Measurements from ENCODE around the gene ECPAS.
"Not testable (repeated sequence)": the region's sequence is repeated elsewhere in the genome, so short reads cannot be mapped to it uniquely, and the experiment has no call there.

ECPAS gene

GRCh38 chr9:111501648-111502047, 17.5 kb upstream of the ECPAS start:
- Histone ChIP-seq H3K4me1 (ENCODE audit: insufficient read depth, low read length) (no peaks in the 10 kb centered on the region), H3K27me3 (ENCODE audit: insufficient read depth, low read length) (no peaks in the 10 kb centered on the region), H3K9me3 (ENCODE audit: insufficient read depth, low read depth, low read length) (no peaks in the 10 kb centered on the region), H3K36me3 (ENCODE audit: insufficient read depth, low read depth, low read length) (no peaks in the 10 kb centered on the region), H3K9ac (ENCODE audit: low read depth, low read length) (no peak overlapping the region), H3K4me3 (ENCODE audit: low read length) (no peak overlapping the region), H3K27ac (ENCODE audit: low read length) (no peak overlapping the region)

GRCh38 chr9:111501005-111501562, 16.9 kb upstream of the ECPAS start:
- no peak overlapping the region for H3K27ac ChIP-seq (ENCODE audit: low read length)
- H3K27me3 ChIP-seq (ENCODE audit: insufficient read depth, low read length): no peaks in the 10 kb centered on the region
- H3K9me3 ChIP-seq (ENCODE audit: insufficient read depth, low read depth, low read length): no peaks in the 10 kb centered on the region
- H3K4me3 ChIP-seq (ENCODE audit: low read length): no peak overlapping the region
- no peaks in the 10 kb centered on the region for H3K36me3 ChIP-seq (ENCODE audit: insufficient read depth, low read depth, low read length)
- H3K9ac ChIP-seq (ENCODE audit: low read depth, low read length): no peak overlapping the region
- H3K4me1 ChIP-seq (ENCODE audit: insufficient read depth, low read length): no peaks in the 10 kb centered on the region

GRCh38 chr9:111497196-111497595, 13.0 kb upstream of the ECPAS start:
- not testable (repeated sequence) for H3K4me1 ChIP-seq (ENCODE audit: insufficient read depth, low read length); H3K9me3 ChIP-seq (ENCODE audit: insufficient read depth, low read depth, low read length); H3K27ac ChIP-seq (ENCODE audit: low read length); H3K36me3 ChIP-seq (ENCODE audit: insufficient read depth, low read depth, low read length); H3K27me3 ChIP-seq (ENCODE audit: insufficient read depth, low read length); H3K9ac ChIP-seq (ENCODE audit: low read depth, low read length); H3K4me3 ChIP-seq (ENCODE audit: low read length)

- Histone ChIP-seq H3K4me3 (ENCODE audit: low read length) (peak overlapping the region; percentile 75), H3K4me1 (ENCODE audit: insufficient read depth, low read length) (peaks cover 3% of the 10 kb centered on the region; the same call in 1 of the 2 replicates), H3K27ac (ENCODE audit: low read length) (peak overlapping the region; percentile 9), H3K36me3 (ENCODE audit: insufficient read depth, low read depth, low read length) (no peaks in the 10 kb centered on the region), H3K27me3 (ENCODE audit: insufficient read depth, low read length) (no peaks in the 10 kb centered on the region), H3K9ac (ENCODE audit: low read depth, low read length) (peak overlapping the region; percentile 70; the same call in 1 of the 2 replicates), H3K9me3 (ENCODE audit: insufficient read depth, low read depth, low read length) (no peaks in the 10 kb centered on the region)
Observed at GRCh38 chr9:111484572-111484894, 350 bp upstream of the ECPAS start.

GRCh38 chr9:111483439-111483857, 735 bp downstream of the ECPAS start:
- Histone ChIP-seq H3K9me3 (ENCODE audit: insufficient read depth, low read depth, low read length) (no peaks in the 10 kb centered on the region), H3K4me3 (ENCODE audit: low read length) (no peak overlapping the region; the same call in 1 of the 2 replicates), H3K9ac (ENCODE audit: low read depth, low read length) (no peak overlapping the region), H3K4me1 (ENCODE audit: insufficient read depth, low read length) (peaks cover 3% of the 10 kb centered on the region; the same call in 1 of the 2 replicates), H3K27me3 (ENCODE audit: insufficient read depth, low read length) (no peaks in the 10 kb centered on the region), H3K27ac (ENCODE audit: low read length) (no peak overlapping the region), H3K36me3 (ENCODE audit: insufficient read depth, low read depth, low read length) (no peaks in the 10 kb centered on the region)

GRCh38 chr9:111482694-111483438, 1.3 kb downstream of the ECPAS start:
- no peak overlapping the region for H3K27ac ChIP-seq (ENCODE audit: low read length)
- H3K4me3 ChIP-seq (ENCODE audit: low read length): peak overlapping the region; percentile 94
- H3K9ac ChIP-seq (ENCODE audit: low read depth, low read length): peak overlapping the region; percentile 85
- H3K4me1 ChIP-seq (ENCODE audit: insufficient read depth, low read length): peaks cover 3% of the 10 kb centered on the region; the same call in 1 of the 2 replicates
- H3K36me3 ChIP-seq (ENCODE audit: insufficient read depth, low read depth, low read length): no peaks in the 10 kb centered on the region
- H3K27me3 ChIP-seq (ENCODE audit: insufficient read depth, low read length): no peaks in the 10 kb centered on the region
- no peaks in the 10 kb centered on the region for H3K9me3 ChIP-seq (ENCODE audit: insufficient read depth, low read depth, low read length)

GRCh38 chr9:111481885-111482636, 2.1 kb downstream of the ECPAS start:
- Histone ChIP-seq H3K4me1 (ENCODE audit: insufficient read depth, low read length) (peaks cover 3% of the 10 kb centered on the region; the same call in 1 of the 2 replicates), H3K27me3 (ENCODE audit: insufficient read depth, low read length) (no peaks in the 10 kb centered on the region), H3K9ac (ENCODE audit: low read depth, low read length) (peak overlapping the region; percentile 85), H3K4me3 (ENCODE audit: low read length) (peak overlapping the region; percentile 94), H3K9me3 (ENCODE audit: insufficient read depth, low read depth, low read length) (no peaks in the 10 kb centered on the region), H3K27ac (ENCODE audit: low read length) (no peak overlapping the region), H3K36me3 (ENCODE audit: insufficient read depth, low read depth, low read length) (no peaks in the 10 kb centered on the region)

- Histone ChIP-seq H3K4me1 (ENCODE audit: insufficient read depth, low read length) (peaks cover 14% of the 10 kb centered on the region; the same call in 1 of the 2 replicates), H3K9me3 (ENCODE audit: insufficient read depth, low read depth, low read length) (no peaks in the 10 kb centered on the region), H3K4me3 (ENCODE audit: low read length) (no peak overlapping the region), H3K27ac (ENCODE audit: low read length) (no peak overlapping the region), H3K9ac (ENCODE audit: low read depth, low read length) (no peak overlapping the region), H3K36me3 (ENCODE audit: insufficient read depth, low read depth, low read length) (no peaks in the 10 kb centered on the region), H3K27me3 (ENCODE audit: insufficient read depth, low read length) (no peaks in the 10 kb centered on the region)
Observed at GRCh38 chr9:111477677-111478076, 6.5 kb downstream of the ECPAS start.

- H3K4me3 ChIP-seq (ENCODE audit: low read length): no peak overlapping the region
- H3K36me3 ChIP-seq (ENCODE audit: insufficient read depth, low read depth, low read length): no peaks in the 10 kb centered on the region
- no peak overlapping the region for H3K27ac ChIP-seq (ENCODE audit: low read length)
- H3K4me1 ChIP-seq (ENCODE audit: insufficient read depth, low read length): peaks cover 18% of the 10 kb centered on the region; the same call in 1 of the 2 replicates
- H3K9ac ChIP-seq (ENCODE audit: low read depth, low read length): no peak overlapping the region
- no peaks in the 10 kb centered on the region for H3K27me3 ChIP-seq (ENCODE audit: insufficient read depth, low read length)
- H3K9me3 ChIP-seq (ENCODE audit: insufficient read depth, low read depth, low read length): no peaks in the 10 kb centered on the region
Observed at GRCh38 chr9:111475195-111475594, 9.0 kb downstream of the ECPAS start.

- Histone ChIP-seq H3K27me3 (ENCODE audit: insufficient read depth, low read length) (no peaks in the 10 kb centered on the region), H3K9me3 (ENCODE audit: insufficient read depth, low read depth, low read length) (no peaks in the 10 kb centered on the region), H3K9ac (ENCODE audit: low read depth, low read length) (no peak overlapping the region), H3K4me1 (ENCODE audit: insufficient read depth, low read length) (peaks cover 18% of the 10 kb centered on the region; the same call in 1 of the 2 replicates), H3K36me3 (ENCODE audit: insufficient read depth, low read depth, low read length) (no peaks in the 10 kb centered on the region), H3K27ac (ENCODE audit: low read length) (no peak overlapping the region), H3K4me3 (ENCODE audit: low read length) (no peak overlapping the region)
Observed at GRCh38 chr9:111474385-111474784, 9.8 kb downstream of the ECPAS start.

- no peaks in the 10 kb centered on the region for H3K27me3 ChIP-seq (ENCODE audit: insufficient read depth, low read length)
- H3K36me3 ChIP-seq (ENCODE audit: insufficient read depth, low read depth, low read length): no peaks in the 10 kb centered on the region
- H3K4me1 ChIP-seq (ENCODE audit: insufficient read depth, low read length): peaks cover 7% of the 10 kb centered on the region; the same call in 1 of the 2 replicates
- H3K4me3 ChIP-seq (ENCODE audit: low read length): no peak overlapping the region
- no peak overlapping the region for H3K27ac ChIP-seq (ENCODE audit: low read length)
- H3K9ac ChIP-seq (ENCODE audit: low read depth, low read length): no peak overlapping the region
- H3K9me3 ChIP-seq (ENCODE audit: insufficient read depth, low read depth, low read length): no peaks in the 10 kb centered on the region
Observed at GRCh38 chr9:111467778-111468367, 16.3 kb downstream of the ECPAS start.

Measured in iPS-20b (cell line).